GM21723 (cell line): ENCODE results near the gene GRID1.

Experiments
- ATAC-seq: cut with Tn5 transposase; IDR thresholded peaks from one replicate; pipeline ENCODE4 v1.9.1; 2021; ENCODE audit warnings: mild to moderate bottlenecking, moderate library complexity; ENCODE audit not compliant: unreplicated experiment

GRID1 gene

GRCh38 chr10:86073199-86073977, 293.2 kb downstream of the GRID1 start:
- ATAC-seq, result no peak

- ATAC-seq, result no peak
Observed at GRCh38 chr10:86072413-86072812, 294.2 kb downstream of the GRID1 start.

- no peak for ATAC-seq
Observed at GRCh38 chr10:86071758-86072157, 294.8 kb downstream of the GRID1 start.

GRCh38 chr10:86071145-86071544, 295.4 kb downstream of the GRID1 start:
- ATAC-seq, result no peak

- no peak for ATAC-seq
Observed at GRCh38 chr10:86070278-86070677, 296.3 kb downstream of the GRID1 start.

GRCh38 chr10:86068231-86069054, 298.2 kb downstream of the GRID1 start:
- no peak for ATAC-seq

GRCh38 chr10:86067436-86068050, 299.1 kb downstream of the GRID1 start:
- no peak for ATAC-seq

GRCh38 chr10:86066696-86067095, 299.9 kb downstream of the GRID1 start:
- no peak for ATAC-seq

- no peak for ATAC-seq
Observed at GRCh38 chr10:86065711-86066251, 300.8 kb downstream of the GRID1 start.

GRCh38 chr10:86064931-86065662, 301.5 kb downstream of the GRID1 start:
- ATAC-seq, result no peak

- no peak for ATAC-seq
Observed at GRCh38 chr10:86064219-86064618, 302.4 kb downstream of the GRID1 start.

GRCh38 chr10:86063341-86063740, 303.3 kb downstream of the GRID1 start:
- no peak for ATAC-seq

- no peak for ATAC-seq
Observed at GRCh38 chr10:86062647-86063145, 303.9 kb downstream of the GRID1 start.

- ATAC-seq, result no peak
Observed at GRCh38 chr10:86062198-86062550, 304.4 kb downstream of the GRID1 start.

GRCh38 chr10:86061278-86062197, 305.1 kb downstream of the GRID1 start:
- ATAC-seq, result no peak

GRCh38 chr10:86060386-86061277, 306.0 kb downstream of the GRID1 start:
- ATAC-seq, result no peak

- no peak for ATAC-seq
Observed at GRCh38 chr10:86059892-86060291, 306.7 kb downstream of the GRID1 start.

- no peak for ATAC-seq
Observed at GRCh38 chr10:86058964-86059363, 307.6 kb downstream of the GRID1 start.

GRCh38 chr10:86057708-86058107, 308.9 kb downstream of the GRID1 start:
- no peak for ATAC-seq
